ENCODE data around the gene IDH2.
A peak's percentile ranks its signal among the peaks of the same experiment; 100 is the strongest.
"Not testable (repeated sequence)": the region's sequence is repeated elsewhere in the genome, so short reads cannot be mapped to it uniquely, and the experiment has no call there.

The IDH2 gene

DNA sequence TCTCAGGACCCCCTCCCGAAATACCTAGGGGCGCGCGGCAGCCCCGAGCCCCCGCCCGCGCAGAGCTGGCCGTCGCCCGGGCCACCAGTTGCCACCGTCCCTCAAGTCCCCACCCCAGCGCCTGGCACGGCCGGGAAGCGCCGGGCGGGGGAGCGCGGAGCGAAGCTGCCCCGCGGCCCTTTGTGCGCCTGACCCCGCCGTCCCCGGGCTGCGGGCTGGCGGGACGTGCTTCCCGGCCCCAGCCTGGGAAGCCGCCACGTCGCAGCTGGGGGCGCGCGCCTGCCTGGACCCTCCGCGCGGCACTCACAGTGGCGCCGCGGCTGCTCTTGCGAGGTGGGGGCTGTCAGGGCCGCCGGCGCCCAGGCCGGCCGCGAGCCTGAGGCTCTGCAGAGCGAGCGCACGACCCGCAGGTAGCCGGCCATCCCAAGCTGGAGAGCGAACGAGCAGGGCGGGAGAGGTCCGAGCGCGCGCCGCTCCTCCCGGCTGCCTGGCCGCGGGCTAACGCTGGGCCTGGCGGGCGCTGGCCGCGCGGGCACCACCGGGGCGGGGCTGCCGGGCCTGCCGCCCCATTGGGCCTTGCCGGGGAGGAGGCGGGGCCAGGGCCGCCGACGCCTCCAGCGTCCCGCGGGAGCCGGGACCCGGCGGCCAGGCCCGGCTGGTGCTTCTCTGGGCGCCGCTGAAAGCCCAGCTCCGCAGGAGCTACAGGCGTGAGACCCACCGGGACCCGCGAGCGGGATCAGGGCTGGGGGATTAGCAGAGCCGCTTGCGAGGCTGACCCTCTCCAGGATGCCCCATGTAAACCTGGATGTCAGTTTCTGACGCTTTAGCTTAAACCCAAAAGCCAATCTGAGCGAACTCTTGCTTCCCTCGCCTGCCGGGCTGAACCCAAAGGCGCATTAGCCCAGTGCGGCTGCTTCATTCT, at the start of gene IDH2:
Gene IDH2 (minus strand): TSS at position 500 of the 922 bp plus-strand sequence. CDS start 78 bp downstream, at position 422.
- DNase-seq, result peak; percentile 81 to 85

DNA sequence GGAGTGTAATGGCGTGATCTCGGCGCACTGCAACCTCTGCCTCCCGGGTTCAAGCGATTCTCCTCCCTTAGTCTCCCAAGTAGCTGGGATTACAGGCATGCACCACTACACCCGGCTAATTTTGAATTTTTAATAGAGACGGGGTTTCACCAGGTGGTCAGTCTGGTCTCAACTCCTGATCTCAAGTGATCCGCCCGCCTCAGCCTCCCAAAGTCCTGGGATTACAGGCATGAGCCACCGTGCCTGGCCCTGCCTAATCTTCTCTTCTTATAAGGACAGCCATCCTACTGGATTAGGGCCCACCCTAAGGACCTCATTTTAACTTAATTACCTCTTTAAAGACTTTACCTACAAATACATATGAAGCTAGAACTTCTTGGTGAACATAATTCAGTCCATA, 48.3 kb upstream of the IDH2 start:
- not testable (repeated sequence) for DNase-seq

DNA sequence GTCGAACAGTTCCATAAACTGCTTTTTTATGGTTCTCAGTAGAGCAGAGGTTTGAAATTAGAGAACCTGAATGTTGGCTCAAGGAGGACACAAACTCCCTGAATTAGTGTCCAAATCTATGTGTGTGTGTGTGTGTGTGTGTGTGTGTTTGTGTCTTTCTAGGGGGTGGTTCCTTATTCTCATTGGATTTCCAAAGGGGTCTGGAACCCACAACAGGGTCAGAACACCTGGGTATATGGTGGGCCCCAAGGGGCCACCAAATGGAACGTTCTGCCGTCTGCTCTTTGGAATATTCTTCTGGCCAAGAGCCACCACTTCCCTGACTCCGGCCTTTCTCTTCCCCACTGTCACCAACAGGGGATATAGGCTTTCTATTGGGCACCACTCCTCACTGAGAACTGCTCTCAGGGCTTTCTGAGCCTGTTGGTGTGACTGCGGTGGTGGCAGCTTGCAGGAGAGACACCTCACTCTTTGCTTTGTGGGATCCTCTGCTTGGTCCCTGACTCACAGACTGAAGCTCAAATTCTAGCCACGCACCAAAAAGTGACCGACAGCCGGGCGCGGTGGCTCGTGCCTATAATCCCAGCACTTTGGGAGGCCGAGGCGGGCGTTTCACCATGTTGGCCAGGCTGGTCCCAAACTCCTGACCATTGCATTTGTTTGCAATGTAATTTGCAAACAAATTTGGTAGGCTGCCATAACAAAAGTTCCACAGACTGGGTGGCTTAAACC, 47.5 kb upstream of the IDH2 start:
- DNase-seq, result no peak

DNA sequence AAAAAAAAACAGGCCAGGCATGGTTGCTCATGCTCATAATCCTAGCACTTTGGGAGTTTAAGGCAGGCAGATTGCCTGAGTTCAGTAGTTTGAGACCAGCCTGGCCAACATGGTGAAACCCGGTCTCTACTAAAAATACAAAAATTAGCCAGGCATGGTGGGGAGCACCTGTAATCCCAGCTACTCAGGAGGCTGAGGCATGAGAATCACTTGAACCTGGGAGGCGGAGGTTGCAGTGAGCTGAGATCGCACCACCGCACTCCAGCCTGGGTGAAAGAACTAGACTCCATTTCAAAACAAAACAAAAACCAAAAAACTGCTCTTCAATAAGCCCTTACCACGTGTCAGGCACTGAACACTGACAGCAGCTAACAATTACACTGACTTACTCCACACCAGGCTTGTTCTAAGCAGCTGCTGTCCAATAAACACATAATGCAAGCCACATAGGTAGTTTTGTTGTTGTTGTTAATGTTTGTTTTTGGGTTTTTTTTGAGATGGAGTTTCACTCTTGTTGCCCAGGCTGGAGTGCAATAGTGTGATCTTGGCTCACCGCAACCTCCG, 44.0 kb upstream of the IDH2 start:
- not testable (repeated sequence) for DNase-seq

DNA sequence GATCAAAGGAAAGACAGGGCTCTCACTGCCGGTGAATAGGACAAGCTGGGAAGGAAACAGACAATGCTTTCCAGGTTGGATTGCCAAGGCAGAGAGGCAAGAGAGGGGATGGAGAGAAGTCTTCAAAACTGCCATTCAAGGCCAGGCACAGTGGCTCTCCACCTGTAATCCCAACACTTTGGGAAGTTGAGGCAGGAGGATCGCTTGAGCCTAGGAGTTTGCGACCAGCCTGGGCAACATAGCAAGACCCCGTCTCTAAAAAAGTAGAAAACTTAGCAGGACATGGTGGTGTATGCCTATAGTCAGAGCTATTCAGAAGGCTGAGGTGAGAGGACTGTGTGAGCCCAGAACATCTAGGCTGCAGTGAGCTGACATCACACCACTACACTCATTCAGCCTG, 43.5 kb upstream of the IDH2 start:
- no peak for DNase-seq

DNA sequence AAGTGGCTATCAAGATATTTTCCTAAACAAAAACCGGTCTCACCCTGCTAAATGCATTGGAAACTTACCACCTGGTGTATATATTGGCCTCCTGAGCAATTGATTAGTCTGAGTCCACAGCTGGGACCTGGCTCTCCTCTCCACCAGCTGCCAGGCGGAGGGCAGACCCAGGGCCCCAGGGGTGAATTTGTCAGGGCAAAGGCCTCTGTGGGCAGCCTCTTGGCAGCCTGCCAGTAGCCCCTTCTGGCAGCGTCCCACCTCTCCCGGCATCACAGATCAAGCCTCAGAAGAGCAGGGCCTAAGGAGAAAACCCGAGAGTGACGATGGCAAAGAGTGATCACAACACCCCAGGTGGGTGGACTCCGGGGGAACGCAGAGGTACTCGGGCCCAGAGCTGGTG, 43.0 kb upstream of the IDH2 start:
- no peak for DNase-seq

DNA sequence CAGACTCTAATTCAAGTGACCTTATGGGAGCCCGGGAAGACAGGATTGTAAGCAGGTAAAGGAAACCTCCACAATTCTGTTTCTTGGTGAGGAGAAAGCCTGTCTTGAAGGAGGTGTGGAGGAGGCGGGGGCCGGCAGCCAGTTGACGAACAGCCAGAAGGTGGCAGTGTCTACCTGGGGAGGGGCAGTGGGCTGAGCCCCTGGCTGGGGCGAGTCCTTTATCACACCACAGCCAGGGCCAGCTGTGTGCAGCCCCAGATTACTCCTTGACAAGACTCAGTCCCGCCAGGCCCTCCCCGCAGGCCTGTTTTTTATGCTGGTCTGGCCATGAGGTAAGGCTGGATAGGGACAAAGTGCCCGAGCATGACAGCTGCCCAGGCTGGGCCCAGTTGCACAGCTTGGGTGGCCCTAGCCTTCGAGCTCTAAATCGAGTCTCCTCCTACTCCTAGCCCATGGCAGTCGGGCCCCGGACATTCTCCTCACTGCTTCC, 40.9 kb upstream of the IDH2 start:
- DNase-seq, result peak; percentile 3 to 44

DNA sequence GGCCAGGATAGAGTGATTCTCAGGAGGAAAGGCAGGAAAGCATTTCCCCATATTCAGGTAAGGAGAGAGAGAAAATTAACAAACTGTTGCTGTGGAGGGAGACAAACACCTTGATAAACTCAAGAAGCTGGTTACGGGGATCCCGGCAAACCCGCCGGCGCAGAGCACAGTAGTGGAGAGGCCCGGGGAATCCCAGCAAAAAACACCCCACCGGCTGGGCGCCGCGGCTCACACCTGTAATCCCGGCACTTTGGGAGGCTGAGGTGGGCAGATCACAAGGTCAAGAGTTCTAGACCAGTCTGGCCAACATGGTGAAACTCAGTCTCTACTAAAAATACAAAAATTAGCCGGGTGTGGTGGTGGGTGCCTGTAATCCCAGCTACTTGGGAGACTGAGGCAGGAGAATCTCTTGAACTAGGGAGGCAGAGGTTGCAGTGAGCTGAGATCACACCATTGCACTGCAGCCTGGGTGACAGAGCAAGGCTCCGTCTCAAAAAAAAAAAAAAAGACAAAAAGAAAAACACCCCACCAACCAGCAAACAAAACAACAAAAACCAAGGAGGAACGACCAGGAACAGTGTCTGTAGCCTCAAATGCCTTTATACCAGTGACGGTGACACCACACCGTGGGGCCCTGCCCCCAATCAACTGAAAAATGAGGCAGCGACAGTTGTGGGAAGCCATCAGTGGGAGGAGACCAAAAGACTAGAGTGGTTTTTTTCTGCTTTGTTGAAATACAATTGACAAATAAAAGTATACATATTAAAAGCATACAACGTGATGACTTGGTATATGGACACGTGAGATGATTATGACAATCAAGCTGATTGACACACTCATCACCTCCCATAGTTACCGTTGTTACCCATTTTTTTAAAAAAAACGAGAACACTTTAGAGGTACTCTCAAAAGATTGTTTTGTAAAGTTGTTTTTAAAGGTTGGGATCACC, 40.2 kb upstream of the IDH2 start:
- DNase-seq, result peak; percentile 17 to 18

DNA sequence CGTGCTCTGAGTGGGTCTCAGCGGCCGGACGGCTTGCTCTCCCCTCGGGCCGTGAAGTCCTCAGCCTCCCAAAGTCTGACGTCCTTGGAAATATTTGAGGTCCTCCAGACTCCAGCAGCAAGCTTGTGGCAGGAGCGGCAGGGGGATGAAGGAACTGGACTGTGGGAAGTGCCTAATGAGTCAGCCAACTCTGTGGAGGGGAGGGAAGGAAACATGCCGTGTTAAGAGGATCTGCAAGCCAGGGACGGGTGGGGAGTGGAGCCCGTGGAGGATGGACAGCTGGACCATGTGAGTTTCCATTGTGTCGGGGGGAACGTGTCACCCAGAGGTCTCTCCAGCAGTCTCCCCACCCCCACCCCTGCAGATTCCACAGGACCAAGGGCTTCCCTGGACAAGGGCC, 39.4 kb upstream of the IDH2 start:
- peak; percentile 35 to 44 for DNase-seq

DNA sequence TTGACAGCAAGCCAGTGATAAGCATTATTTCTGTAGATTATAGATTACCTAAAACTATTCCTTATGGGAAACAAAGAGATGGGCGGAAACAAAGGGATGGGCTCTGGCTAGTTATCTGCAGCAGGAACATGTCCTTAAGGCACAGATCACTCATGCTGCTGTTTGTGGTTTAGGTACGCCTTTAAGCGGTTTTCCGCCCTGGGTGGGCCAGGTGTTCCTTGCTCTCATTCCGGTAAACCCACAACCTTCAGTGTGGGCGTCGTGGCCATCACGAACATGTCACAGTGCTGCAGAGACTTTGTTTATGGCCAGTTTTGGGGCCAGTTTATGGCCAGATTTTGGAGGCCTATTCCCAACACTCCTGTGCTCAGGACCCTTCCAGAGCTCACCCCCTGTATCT, 37.3 kb upstream of the IDH2 start:
- not testable (repeated sequence) for DNase-seq

DNA sequence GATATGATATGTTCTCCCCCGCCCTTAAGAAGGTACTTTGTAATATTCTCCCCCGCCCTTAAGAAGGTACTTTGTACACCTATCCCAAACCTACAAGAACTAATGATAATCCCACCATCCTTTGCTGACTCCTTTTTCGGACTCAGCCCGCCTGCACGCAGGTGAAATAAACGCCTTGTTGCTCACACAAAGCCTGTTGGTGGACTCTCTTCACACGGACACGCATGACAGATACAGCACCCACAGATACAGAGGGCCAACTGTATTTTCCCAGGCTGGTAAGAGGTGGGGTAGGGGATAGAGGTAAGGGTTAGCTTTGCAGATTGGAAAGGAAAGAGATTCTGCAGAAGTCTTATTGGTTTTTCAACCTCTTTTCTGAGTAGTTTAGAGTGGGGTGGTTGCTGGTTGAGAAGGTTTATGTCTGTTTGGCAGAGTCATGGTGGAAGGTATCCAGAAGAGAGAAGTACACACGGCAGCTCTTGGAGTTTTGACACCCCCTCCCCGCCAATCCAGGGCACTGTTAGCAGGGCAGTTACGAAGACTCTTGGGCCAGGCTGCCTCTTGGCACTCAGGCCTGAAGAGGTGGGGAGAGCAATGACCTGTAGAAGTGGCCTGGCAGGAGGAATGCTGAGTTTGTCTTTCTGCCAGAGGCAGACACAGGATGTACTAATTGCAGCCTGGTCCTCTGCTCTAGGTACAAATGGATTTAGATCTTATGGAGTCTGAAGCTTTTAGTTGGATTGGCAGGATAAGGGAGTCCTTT, 36.0 kb upstream of the IDH2 start:
- no peak for DNase-seq

DNA sequence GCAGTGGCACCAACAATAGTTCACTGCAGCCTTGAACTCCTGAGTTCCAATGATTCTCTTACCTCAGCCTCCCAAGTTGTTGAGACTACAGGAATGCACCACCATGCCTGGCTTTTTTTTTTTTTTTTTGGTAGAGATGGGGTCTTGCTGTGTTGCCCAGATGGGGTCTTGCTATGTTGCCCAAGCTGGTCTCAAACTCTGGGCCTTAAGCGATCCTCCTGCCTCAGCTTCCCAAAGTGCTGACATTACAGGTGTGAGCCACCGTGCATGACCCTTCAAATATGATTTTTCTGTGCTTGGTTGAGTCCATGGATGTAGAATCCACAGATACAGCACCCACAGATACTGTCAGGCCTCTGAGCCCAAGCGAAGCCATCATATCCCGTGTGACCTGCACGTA, 30.2 kb upstream of the IDH2 start:
- DNase-seq, result no peak

DNA sequence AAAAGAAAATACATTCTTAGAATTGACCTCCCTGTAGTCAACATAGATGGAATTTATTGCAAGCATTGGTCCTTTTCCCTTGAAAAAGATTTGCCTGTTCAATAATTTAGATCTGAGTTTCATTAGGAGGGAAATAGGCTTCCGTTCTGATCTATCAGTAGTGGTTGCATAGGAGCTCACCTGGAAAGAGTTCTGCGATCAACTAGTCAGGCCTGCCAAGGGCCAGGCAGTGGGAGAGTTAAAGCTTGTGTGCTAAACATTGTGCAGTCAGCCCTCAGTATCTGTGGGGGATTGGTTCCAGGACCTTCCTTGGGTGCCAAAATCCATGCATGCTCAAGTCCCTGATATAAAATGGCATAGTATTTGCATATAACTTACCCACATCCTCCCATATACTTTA, 29.6 kb upstream of the IDH2 start:
- DNase-seq, result no peak

DNA sequence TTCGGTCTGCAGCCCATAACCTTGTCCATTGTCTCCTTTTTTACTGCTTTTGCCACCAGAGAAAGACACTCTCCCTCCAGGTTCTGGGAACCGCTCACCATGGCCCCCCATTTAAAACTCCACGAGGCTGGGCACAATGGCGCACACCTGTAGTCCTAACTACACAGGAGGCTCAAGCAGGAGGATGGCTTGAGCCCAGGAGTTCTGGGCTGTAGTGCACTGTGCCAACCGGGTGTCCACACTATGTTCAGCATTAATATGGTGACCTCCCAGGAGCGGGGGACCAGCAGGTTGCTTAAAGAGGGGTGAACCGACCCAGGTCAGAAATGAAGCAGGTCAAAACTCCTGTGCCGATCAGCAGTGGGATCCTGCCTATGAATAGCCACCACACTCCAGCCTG, 28.0 kb upstream of the IDH2 start:
- DNase-seq, result no peak

DNA sequence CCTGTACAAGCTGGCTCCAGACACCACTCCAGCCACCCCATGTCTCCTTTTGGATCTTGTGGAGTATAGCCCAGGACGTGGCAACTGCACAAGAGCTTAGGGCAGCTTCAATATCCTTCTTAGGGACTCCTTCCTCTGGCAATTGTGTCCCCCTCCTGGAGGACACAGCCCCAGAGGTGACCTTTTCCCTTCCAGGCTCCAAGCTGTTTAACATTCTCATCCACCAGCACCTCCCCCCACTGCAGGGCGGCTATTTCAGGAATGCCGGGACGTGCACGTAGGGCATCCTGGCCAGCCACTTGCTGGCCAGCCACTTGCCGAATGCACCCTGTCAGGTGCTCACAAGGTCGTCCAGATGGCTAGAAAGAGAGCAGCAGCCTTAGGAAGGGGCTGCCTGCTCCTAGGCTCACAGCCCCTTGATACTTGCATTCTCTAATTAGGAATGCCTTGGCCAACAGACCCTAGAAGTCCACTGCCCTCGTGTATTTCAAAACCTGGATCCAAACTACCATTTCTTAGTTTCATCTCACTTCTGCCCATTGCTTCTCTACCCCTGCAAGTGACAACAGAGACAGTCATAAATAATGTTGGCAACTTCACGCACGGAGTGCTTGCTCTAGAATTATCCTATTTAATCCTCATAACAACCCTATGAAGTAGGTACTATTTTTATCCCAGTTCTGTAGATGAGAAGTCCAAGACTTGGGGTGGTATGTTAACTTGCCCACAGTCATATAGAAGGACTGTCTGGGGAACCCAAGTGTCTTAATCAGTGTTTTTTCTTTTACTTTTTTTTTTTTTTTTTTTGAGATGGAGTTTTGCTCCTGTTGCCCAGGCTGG, 24.5 kb upstream of the IDH2 start:
- no peak for DNase-seq

DNA sequence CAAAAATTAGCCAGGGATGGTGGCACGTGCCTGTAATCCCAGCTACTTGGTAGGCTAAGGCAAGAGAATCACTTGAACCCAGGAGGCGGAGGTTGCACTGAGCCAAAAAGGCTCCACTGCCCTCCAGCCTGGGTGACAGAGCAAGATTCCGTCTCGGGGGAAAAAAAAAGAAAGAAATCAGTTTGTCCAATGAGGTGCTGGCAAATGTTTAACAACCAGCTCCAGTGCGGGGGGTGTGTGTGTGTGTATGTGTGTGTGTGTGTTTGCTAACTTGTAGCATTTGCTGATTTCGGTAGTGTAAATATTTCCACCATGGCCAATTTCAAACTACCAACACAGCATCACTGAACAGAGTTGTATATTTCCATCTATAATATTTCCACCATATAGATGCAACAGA, 23.8 kb upstream of the IDH2 start:
- DNase-seq, result no peak

DNA sequence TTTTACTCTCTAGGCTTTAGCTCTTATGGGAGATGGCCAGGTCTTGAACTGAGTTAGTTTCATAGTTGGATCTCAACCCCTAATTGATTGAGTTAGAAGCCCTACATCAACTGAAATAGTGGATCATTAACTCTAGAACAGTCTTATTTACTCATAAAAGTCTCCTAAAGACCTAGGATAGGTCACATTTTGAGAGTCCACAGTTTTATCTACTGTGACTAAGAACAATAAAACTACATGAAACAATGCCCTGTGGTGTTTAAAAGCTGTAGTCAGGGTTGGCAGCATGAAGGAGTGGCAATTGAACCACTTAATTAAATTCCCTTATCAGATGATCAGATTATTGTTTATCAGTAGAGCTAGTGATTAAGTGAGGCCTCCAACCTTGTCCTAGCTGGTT, 22.2 kb upstream of the IDH2 start:
- DNase-seq, result no peak

DNA sequence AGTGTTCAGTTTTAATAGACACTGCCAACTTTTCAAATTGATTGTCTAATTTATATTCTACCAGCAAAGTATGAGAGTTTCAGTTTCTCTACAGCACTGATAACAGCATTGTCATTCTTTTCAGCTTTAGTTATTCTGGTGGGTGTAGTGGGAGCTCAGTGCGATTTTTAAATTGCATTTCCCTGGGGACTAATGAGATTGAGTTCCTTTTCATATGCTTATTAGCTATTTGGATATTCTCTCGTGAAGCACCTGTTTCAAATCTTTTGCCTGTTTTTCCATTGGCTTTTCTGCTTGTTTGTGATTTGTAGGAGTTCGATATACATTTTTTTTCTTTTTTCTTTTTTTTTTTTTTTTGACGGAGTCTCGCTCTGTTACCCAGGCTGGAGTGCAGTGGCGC, 18.8 kb upstream of the IDH2 start:
- no peak for DNase-seq

DNA sequence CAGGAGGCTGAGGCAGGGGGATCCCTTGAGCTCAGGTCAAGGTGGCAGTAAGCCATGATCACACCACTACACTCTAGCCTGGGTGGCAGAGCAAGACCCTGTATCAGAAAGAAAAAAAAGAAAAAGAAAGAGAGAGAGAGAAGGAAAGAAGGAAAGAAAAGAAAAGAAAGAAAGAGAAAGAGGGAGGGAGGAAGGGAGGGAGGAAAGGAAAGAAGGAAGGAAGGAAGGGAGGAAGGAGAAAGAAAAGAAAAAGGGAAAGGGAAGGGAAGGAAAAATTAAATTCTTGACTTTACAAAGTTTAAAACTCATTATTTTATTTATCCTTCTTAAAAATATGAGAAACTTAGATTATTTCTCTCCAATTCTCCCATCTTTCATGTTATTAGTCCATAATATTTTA, 17.1 kb upstream of the IDH2 start:
- no peak for DNase-seq

DNA sequence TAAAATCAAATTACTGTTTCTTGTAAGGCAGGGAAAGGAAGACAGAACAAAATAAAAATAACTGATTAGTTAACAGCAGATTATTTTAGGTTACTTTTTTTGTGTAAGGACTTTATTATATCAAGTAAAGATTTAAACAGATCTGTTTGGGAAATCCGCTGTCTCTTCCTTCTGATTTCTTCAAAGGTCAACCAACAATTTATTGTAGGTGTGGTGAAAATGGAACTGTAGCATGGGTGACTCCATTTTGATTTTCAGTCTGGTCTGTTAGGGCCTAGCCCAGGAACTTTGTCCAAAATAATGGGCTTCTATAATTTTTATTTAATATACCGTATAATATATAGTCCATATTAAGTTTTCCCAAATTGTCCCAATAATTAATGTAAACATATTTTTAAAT, 13.5 kb upstream of the IDH2 start:
- DNase-seq, result no peak

DNA sequence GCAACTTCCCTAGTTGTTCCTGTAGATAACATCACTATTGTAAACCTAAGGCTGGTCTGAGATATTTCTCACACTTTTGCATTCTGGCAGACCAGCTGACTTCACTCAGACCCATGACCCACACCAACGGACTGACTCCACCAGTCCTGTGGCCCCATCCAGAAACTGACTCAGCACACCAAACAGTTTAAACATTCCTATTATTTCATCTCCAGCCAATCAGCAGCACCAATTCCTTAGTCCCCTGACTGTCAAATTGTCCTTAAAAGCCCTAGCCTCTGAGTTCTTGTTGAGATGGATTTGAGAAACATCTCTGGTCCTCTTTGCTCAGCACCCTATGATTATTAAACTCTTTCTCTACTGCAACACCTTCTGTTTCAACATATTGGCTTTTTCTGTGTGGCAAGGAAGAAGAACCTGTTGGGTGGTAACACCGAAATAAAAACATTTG, 12.2 kb upstream of the IDH2 start:
- DNase-seq, result peak in 1 of 2 donors; percentile 74
